GM12878 (cell line): Measurements from ENCODE around the gene CCDC107. TPM values are rescaled to one million over a fixed set of nuclear protein-coding genes. Genes with fewer than 3 reads are reported as not detected.
A peak's percentile ranks its signal among the peaks of the same experiment; 100 is the strongest.

Source experiments
- CBX3 ChIP-seq: fragments of 200-600 bp; sonication (generic); IDR thresholded peaks from 2 replicates; pipeline ENCODE4 v1.6.1; 2016; ENCODE audit warnings: low read depth, borderline replicate concordance
- CEBPB ChIP-seq, 2 experiments: fragments of 150-350 bp in 1 of 2; IDR thresholded peaks; 2 replicates each; pipeline ENCODE4 v1.6.1; 2012 to 2014; ENCODE audit warnings: low read depth in 2 of 2, low read length in 2 of 2, borderline replicate concordance in 1 of 2, inconsistent platforms in 1 of 2
- CREM ChIP-seq: IDR thresholded peaks from 2 replicates; pipeline ENCODE4 v1.6.1; 2014; ENCODE audit warnings: antibody characterized with exemption, low read depth
- FOXM1 ChIP-seq: IDR thresholded peaks from 2 replicates; pipeline ENCODE4 v1.6.1; 2012; ENCODE audit warnings: low read depth, mild to moderate bottlenecking, inconsistent platforms, low read length, moderate library complexity
- GATAD2B ChIP-seq: fragments of 450-650 bp; conservative IDR thresholded peaks from 2 replicates; pipeline ENCODE4 v1.6.1; 2017; ENCODE audit warnings: low read depth, mild to moderate bottlenecking, moderate library complexity
- HDGF ChIP-seq: fragments of 450-650 bp; IDR thresholded peaks from 2 replicates; pipeline ENCODE4 v1.6.1; 2016; ENCODE audit warnings: antibody characterized with exemption
- MAX ChIP-seq: IDR thresholded peaks from 2 replicates; pipeline ENCODE4 v1.6.1; 2012; ENCODE audit warnings: low read depth, low read length, improper control_type of control experiment
- POLR2A ChIP-seq: IDR thresholded peaks from 2 replicates; pipeline ENCODE4 v1.6.1; 2011; ENCODE audit warnings: low read depth, mild to moderate bottlenecking, low read length
- POLR2AphosphoS5 ChIP-seq: IDR thresholded peaks from 2 replicates; pipeline ENCODE4 v1.6.1; 2011; ENCODE audit warnings: mild to moderate bottlenecking, low read length, inconsistent platforms
- SKIL ChIP-seq: fragments of 450-650 bp; IDR thresholded peaks from 2 replicates; pipeline ENCODE4 v1.6.1; 2017; ENCODE audit warnings: mild to moderate bottlenecking, low read depth, inconsistent platforms; ENCODE audit not compliant: poor library complexity, severe bottlenecking
- STAT1 ChIP-seq: fragments of 450-650 bp; conservative IDR thresholded peaks from 2 replicates; pipeline ENCODE4 v1.6.1; 2014; ENCODE audit warnings: antibody characterized with exemption, mild to moderate bottlenecking
- TARDBP ChIP-seq: IDR thresholded peaks from 2 replicates; pipeline ENCODE4 v1.6.1; 2016; ENCODE audit warnings: borderline replicate concordance
- TCF12 ChIP-seq: IDR thresholded peaks from 2 replicates; pipeline ENCODE4 v1.6.1; 2011; ENCODE audit warnings: low read depth, mild to moderate bottlenecking, low read length
- YY1 ChIP-seq: IDR thresholded peaks from 2 replicates; pipeline ENCODE4 v1.6.1; 2011; ENCODE audit warnings: low read depth, mild to moderate bottlenecking, low read length
- polyA plus RNA-seq, 11 experiments: library from polyadenylated mRNA; depleted of rRNA in 4 of 11; unstranded in 6 of 11; stranded (reverse) in 5 of 11; fragments of >200 nt; fragmentation: Nextera tagmentation in 4 of 11; fragmentation: Illumina TruSeq in 1 of 11; extraction: Ambion mirVana in 4 of 11; extraction: Trizol in 1 of 11; gene quantifications; 1 replicate in 1 of 11; 2 replicates in 10 of 11; pipeline versions ENCODE4 v1.2.1 to v1.2.3, GENCODE V29; 2011 to 2016; ENCODE audit warnings: inconsistent platforms in 2 of 11, missing spikeins in 2 of 11, low read depth in 1 of 11
- total RNA-seq, 4 experiments: library from RNA; depleted of rRNA in 3 of 4; stranded (reverse); fragments of >200 nt in 3 of 4; fragmentation: Illumina TruSeq in 1 of 4; extraction: Trizol in 1 of 4; gene quantifications; 2 replicates each; pipeline versions ENCODE4 v1.2.1 to v1.2.3, GENCODE V29; 2013 to 2021
- TF ChIP-seq, protein P1 (sequence below): IDR thresholded peaks from 2 replicates; pipeline ENCODE4 v1.6.1; 2011; ENCODE audit warnings: borderline replicate concordance, low read depth, mild to moderate bottlenecking, moderate library complexity, low read length; ENCODE audit not compliant: insufficient read depth, poor library complexity, severe bottlenecking
- TF ChIP-seq, protein P2 (sequence below): fragments of 450-650 bp; formaldehyde crosslinking; IDR thresholded peaks from 2 replicates; pipeline ENCODE4 v1.4.0; 2022; ENCODE audit warnings: mild to moderate bottlenecking, moderate library complexity
- TF ChIP-seq, protein P3 (sequence below): fragments of 450-650 bp; IDR thresholded peaks from 2 replicates; pipeline ENCODE4 v1.6.1; 2018; ENCODE audit warnings: borderline replicate concordance, mild to moderate bottlenecking; ENCODE audit not compliant: partially characterized antibody
- TF ChIP-seq, protein P4 (sequence below): IDR thresholded peaks from 2 replicates; pipeline ENCODE4 v1.6.1; 2012; ENCODE audit warnings: low read depth, low read length, improper control_type of control experiment

Gene CCDC107
- total and polyA plus RNA-seq, 10 of the 15 experiments (the other 5 are each of a cell fraction or from before 2014, with no cell fraction given): 0.19 to 18.3 (median 10.6) TPM

GRCh38 chr9:35664531-35665470, 6.7 kb downstream of the CCDC107 start, which contains the start of gene ARHGEF39 (continued):
- TF ChIP-seq, protein P1, sequence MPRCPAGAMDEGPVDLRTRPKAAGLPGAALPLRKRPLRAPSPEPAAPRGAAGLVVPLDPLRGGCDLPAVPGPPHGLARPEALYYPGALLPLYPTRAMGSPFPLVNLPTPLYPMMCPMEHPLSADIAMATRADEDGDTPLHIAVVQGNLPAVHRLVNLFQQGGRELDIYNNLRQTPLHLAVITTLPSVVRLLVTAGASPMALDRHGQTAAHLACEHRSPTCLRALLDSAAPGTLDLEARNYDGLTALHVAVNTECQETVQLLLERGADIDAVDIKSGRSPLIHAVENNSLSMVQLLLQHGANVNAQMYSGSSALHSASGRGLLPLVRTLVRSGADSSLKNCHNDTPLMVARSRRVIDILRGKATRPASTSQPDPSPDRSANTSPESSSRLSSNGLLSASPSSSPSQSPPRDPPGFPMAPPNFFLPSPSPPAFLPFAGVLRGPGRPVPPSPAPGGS: no peak
- TF ChIP-seq POLR2AphosphoS5 (peak; percentile 25; the same call in 1 of the 2 replicates), TCF12 (peak; percentile 51; the same call in 1 of the 2 replicates), SKIL (no peak), CREM (peak; percentile 26; the same call in 1 of the 2 replicates), CBX3 (no peak), MAX (peak; percentile 76), YY1 (peak; percentile 47; the same call in 1 of the 2 replicates), CEBPB (IDR thresholded peaks at IDR 0.05; ENCODE audit: borderline replicate concordance in 1 of 2, low read depth in 2 of 2, low read length in 2 of 2) (no peak), TARDBP (no peak), POLR2A (peak; percentile 83), GATAD2B (peak; percentile 93), HDGF (peak; percentile 33; the same call in 1 of the 2 replicates), STAT1 (0 out of 2 replicates have a peak, but pooled peaks have one; percentile 16), FOXM1 (no peak)
- TF ChIP-seq, protein P2, sequence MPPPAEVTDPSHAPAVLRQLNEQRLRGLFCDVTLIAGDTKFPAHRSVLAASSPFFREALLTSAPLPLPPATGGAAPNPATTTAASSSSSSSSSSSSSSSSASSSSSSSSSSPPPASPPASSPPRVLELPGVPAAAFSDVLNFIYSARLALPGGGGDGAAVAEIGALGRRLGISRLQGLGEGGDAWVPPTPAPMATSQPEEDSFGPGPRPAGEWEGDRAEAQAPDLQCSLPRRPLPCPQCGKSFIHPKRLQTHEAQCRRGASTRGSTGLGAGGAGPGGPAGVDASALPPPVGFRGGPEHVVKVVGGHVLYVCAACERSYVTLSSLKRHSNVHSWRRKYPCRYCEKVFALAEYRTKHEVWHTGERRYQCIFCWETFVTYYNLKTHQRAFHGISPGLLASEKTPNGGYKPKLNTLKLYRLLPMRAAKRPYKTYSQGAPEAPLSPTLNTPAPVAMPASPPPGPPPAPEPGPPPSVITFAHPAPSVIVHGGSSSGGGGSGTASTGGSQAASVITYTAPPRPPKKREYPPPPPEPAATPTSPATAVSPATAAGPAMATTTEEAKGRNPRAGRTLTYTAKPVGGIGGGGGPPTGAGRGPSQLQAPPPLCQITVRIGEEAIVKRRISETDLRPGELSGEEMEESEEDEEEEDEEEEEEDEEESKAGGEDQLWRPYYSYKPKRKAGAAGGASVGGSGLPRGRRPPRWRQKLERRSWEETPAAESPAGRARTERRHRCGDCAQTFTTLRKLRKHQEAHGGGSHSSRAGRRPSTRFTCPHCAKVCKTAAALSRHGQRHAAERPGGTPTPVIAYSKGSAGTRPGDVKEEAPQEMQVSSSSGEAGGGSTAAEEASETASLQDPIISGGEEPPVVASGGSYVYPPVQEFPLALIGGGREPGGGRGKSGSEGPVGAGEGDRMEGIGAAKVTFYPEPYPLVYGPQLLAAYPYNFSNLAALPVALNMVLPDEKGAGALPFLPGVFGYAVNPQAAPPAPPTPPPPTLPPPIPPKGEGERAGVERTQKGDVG: no peak
- TF ChIP-seq, protein P3, sequence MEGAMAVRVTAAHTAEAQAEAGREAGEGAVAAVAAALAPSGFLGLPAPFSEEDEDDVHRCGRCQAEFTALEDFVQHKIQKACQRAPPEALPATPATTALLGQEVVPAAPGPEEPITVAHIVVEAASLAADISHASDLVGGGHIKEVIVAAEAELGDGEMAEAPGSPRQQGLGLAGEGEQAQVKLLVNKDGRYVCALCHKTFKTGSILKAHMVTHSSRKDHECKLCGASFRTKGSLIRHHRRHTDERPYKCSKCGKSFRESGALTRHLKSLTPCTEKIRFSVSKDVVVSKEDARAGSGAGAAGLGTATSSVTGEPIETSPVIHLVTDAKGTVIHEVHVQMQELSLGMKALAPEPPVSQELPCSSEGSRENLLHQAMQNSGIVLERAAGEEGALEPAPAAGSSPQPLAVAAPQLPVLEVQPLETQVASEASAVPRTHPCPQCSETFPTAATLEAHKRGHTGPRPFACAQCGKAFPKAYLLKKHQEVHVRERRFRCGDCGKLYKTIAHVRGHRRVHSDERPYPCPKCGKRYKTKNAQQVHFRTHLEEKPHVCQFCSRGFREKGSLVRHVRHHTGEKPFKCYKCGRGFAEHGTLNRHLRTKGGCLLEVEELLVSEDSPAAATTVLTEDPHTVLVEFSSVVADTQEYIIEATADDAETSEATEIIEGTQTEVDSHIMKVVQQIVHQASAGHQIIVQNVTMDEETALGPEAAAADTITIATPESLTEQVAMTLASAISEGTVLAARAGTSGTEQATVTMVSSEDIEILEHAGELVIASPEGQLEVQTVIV: peak; percentile 14
- TF ChIP-seq, protein P4, sequence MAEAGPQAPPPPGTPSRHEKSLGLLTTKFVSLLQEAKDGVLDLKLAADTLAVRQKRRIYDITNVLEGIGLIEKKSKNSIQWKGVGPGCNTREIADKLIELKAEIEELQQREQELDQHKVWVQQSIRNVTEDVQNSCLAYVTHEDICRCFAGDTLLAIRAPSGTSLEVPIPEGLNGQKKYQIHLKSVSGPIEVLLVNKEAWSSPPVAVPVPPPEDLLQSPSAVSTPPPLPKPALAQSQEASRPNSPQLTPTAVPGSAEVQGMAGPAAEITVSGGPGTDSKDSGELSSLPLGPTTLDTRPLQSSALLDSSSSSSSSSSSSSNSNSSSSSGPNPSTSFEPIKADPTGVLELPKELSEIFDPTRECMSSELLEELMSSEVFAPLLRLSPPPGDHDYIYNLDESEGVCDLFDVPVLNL: peak; percentile 95
